K562 (cell line): ENCODE measurements around the gene L3MBTL1. TPM values are rescaled to one million over a fixed set of nuclear protein-coding genes. Genes with fewer than 3 reads are reported as not detected.

ENCODE experiments used
- ATAC-seq: fragments of 200-7000 bp; cut with Tn5 transposase; 3 replicates; pipeline ENCODE4 v1.9.1; 2020; ENCODE audit warnings: moderate library complexity
- BruUV-seq: library from RNA; stranded (reverse); fragments of 400-500 nt; replicated peaks from 2 replicates; lab custom pipeline; 2021; lab: Mats Ljungman, UMichigan
- CTCF ChIA-PET: fragments of 300-600 bp; formaldehyde crosslinking; extraction: SDS; loops from one replicate; lab custom pipeline; 2021; ENCODE audit warnings: low intra/inter-chr PET ratio; lab: Yijun Ruan, JAX
- POLR2A ChIA-PET: fragments of 300-600, 350-650 bp; sonication (Branson Sonifier 250); formaldehyde crosslinking; extraction: SDS; loops from one replicate; lab custom pipeline; 2021; ENCODE audit warnings: antibody characterized with exemption, inconsistent platforms; lab: Yijun Ruan, JAX
- DNase-seq, 4 experiments: peaks; one replicate each; pipeline versions ENCODE4 v3.0.0 to v3.0.0-alpha.2; 2011 to 2018; ENCODE audit warnings: low spot score in 3 of 4, mixed read lengths in 3 of 4; ENCODE audit errors: extremely low read depth in 1 of 4
- FAIRE-seq: peaks from 2 replicates; lab custom pipeline; 2011; peaks lifted over from hg19 to GRCh38; lab: Jason Lieb, UNC
- H2AFZ ChIP-seq: 2 replicates; pipeline ENCODE4 v1.6.0; 2011; ENCODE audit warnings: low read depth, low read length, control low read depth, inconsistent platforms
- H3K27ac ChIP-seq: fragments of 200-600 bp; 3 replicates; pipeline ENCODE4 v1.8.0; 2011; ENCODE audit warnings: low read depth, mild to moderate bottlenecking, control low read depth, inconsistent platforms, low read length, moderate library complexity, mixed read lengths; ENCODE audit errors: extremely low read depth
- H3K27me3 ChIP-seq, 2 experiments: fragments of 300-600 bp in 1 of 2; 2 replicates in 1 of 2; 3 replicates in 1 of 2; pipeline versions ENCODE4 v1.6.0 to v1.8.0; 2011; ENCODE audit warnings: inconsistent platforms in 2 of 2, low read length in 2 of 2, mild to moderate bottlenecking in 1 of 2, mixed read lengths in 1 of 2, moderate library complexity in 1 of 2; ENCODE audit not compliant: control insufficient read depth in 2 of 2, insufficient read depth in 2 of 2
- H3K36me3 ChIP-seq: fragments of 300-600 bp; 3 replicates; pipeline ENCODE4 v1.8.0; 2011; ENCODE audit warnings: mild to moderate bottlenecking, low read length, inconsistent platforms; ENCODE audit not compliant: control insufficient read depth, insufficient read depth
- H3K4me1 ChIP-seq, 2 experiments: fragments of 200-600 bp in 1 of 2; replicated peaks in 1 of 2; 2 replicates in 1 of 2; 3 replicates in 1 of 2; pipeline versions ENCODE4 v1.5.1 to v1.8.0; 2011; ENCODE audit warnings: inconsistent platforms in 2 of 2, low read length in 2 of 2, mild to moderate bottlenecking in 1 of 2, mixed read lengths in 1 of 2, moderate library complexity in 1 of 2; ENCODE audit not compliant: control insufficient read depth in 2 of 2, insufficient read depth in 2 of 2
- H3K4me2 ChIP-seq: 2 replicates; pipeline ENCODE4 v1.6.1; 2011; ENCODE audit warnings: low read length, control low read depth, inconsistent platforms, mixed read lengths; ENCODE audit not compliant: insufficient read depth
- H3K4me3 ChIP-seq: fragments of 200-600 bp; sonication (generic), shearing (Covaris generic); 2 replicates; pipeline ENCODE4 v1.5.1; 2016; ENCODE audit warnings: control low read depth, inconsistent platforms
- H3K79me2 ChIP-seq: fragments of 200-600 bp; 3 replicates; pipeline ENCODE4 v1.8.0; 2011; ENCODE audit warnings: low read length, inconsistent platforms; ENCODE audit not compliant: control insufficient read depth, insufficient read depth
- H3K9ac ChIP-seq, 2 experiments: 2 replicates each; pipeline versions ENCODE4 v1.6.0 to v1.6.1; 2011; ENCODE audit warnings: low read depth in 2 of 2, low read length in 2 of 2, control low read depth in 1 of 2, inconsistent platforms in 1 of 2, mild to moderate bottlenecking in 1 of 2, mixed read lengths in 1 of 2; ENCODE audit not compliant: insufficient read depth in 1 of 2
- H3K9me1 ChIP-seq: one replicate; pipeline ENCODE4 v1.6.0; 2011; ENCODE audit warnings: inconsistent platforms, mild to moderate bottlenecking, low read length, moderate library complexity; ENCODE audit not compliant: control insufficient read depth, insufficient read depth
- H3K9me3 ChIP-seq: replicated peaks from 2 replicates; pipeline ENCODE4 v1.5.1; 2011; ENCODE audit warnings: low read depth, low read length, inconsistent platforms; ENCODE audit not compliant: control insufficient read depth, insufficient read depth
- H4K20me1 ChIP-seq: replicated peaks from 2 replicates; pipeline ENCODE4 v1.6.1; 2011; ENCODE audit warnings: low read length, inconsistent platforms, mixed read lengths; ENCODE audit not compliant: control insufficient read depth, insufficient read depth
- CHCHD3 ChIP-seq: fragments of 250-450 bp; sonication (Bioruptor Pico); IDR thresholded peaks from 2 replicates; pipeline ENCODE4 v2.1.2; 2022; ENCODE audit warnings: mild to moderate bottlenecking
- HMGN3 ChIP-seq: IDR thresholded peaks from 2 replicates; pipeline ENCODE4 v1.6.1; 2011; ENCODE audit warnings: borderline replicate concordance, low read depth, mild to moderate bottlenecking, mixed read lengths, low read length; ENCODE audit not compliant: insufficient read length; ENCODE audit errors: extremely low read depth
- MAFF ChIP-seq: IDR thresholded peaks from 2 replicates; pipeline ENCODE4 v1.6.1; 2012; ENCODE audit warnings: low read length, improper control_type of control experiment
- MEIS2 ChIP-seq: fragments of 450-650 bp; IDR thresholded peaks from 2 replicates; pipeline ENCODE4 v1.6.1; 2014; ENCODE audit warnings: mild to moderate bottlenecking; ENCODE audit not compliant: partially characterized antibody
- POLR2G ChIP-seq: fragments of 200-400 bp; formaldehyde crosslinking; IDR thresholded peaks from 2 replicates; pipeline ENCODE4 v1.6.1; 2017; ENCODE audit warnings: low read depth, mild to moderate bottlenecking, antibody characterized with exemption, low read length, moderate library complexity
- PTBP1 ChIP-seq: fragments of 200-400 bp; formaldehyde crosslinking; IDR thresholded peaks from 2 replicates; pipeline ENCODE4 v1.6.1; 2017; ENCODE audit warnings: low read depth, low read length
- SMARCB1 ChIP-seq: IDR thresholded peaks from 2 replicates; pipeline ENCODE4 v1.6.1; 2011; ENCODE audit warnings: improper control_type of control experiment, low read depth; ENCODE audit not compliant: insufficient read length
- XRCC4 ChIP-seq: IDR thresholded peaks from one replicate; pipeline ENCODE4 v1.6.1; 2011; ENCODE audit not compliant: insufficient read depth, insufficient read length; ENCODE audit errors: extremely low read depth
- ZBTB9 ChIP-seq: fragments of 450-650 bp; formaldehyde crosslinking; IDR thresholded peaks from 2 replicates; pipeline ENCODE4 v1.4.0; 2020; ENCODE audit warnings: mild to moderate bottlenecking, moderate library complexity
- ZNF143 ChIP-seq: sonication (generic); formaldehyde crosslinking; IDR thresholded peaks from 2 replicates; pipeline ENCODE4 v1.9.0; 2022; ENCODE audit warnings: mild to moderate bottlenecking, missing genetic modification reagents
- ZNF592 ChIP-seq: fragments of 450-650 bp; IDR thresholded peaks from 2 replicates; pipeline ENCODE4 v1.6.1; 2017; ENCODE audit warnings: antibody characterized with exemption, mild to moderate bottlenecking
- WGBS: fragments of 100-300 bp; shearing (Covaris generic); methylation state at CpG from one replicate; pipeline ENCODE4 v1.1.6; 2016; ENCODE audit warnings: low coverage, mixed read lengths; ENCODE audit not compliant: insufficient coverage; ENCODE audit errors: missing lambda C conversion rate; 5-methylcytosine and 5-hydroxymethylcytosine counted together
- in situ Hi-C: fragments of 300-500 bp; cut with MboI; formaldehyde crosslinking; loops from 4 replicates; pipeline ENCODE4 v1.15.0; 2018; ENCODE audit warnings: inconsistent platforms, mixed read lengths
- intact Hi-C: fragments of 100-400 bp; cut with micrococcal nuclease; formaldehyde crosslinking; loops from 2 replicates; pipeline ENCODE4 v1.14.2; 2022
- polyA plus RNA-seq, 8 experiments: library from polyadenylated mRNA; depleted of rRNA in 4 of 8; stranded (reverse) in 5 of 8; unstranded in 3 of 8; fragments of >200 nt; fragmentation: Nextera tagmentation in 2 of 8; fragmentation: Illumina TruSeq in 1 of 8; extraction: Ambion mirVana in 2 of 8; extraction: Trizol in 1 of 8; gene quantifications; 2 replicates each; pipeline versions ENCODE4 v1.2.1 to v1.2.3, GENCODE V29; 2011 to 2014; ENCODE audit warnings: inconsistent platforms in 1 of 8, missing spikeins in 1 of 8
- total RNA-seq, 7 experiments: library from RNA; depleted of rRNA in 6 of 7; stranded (reverse); fragments of >200 nt in 6 of 7; fragmentation: Illumina TruSeq in 2 of 7; extraction: Trizol in 2 of 7; gene quantifications; 2 replicates each; pipeline versions ENCODE4 v1.2.1 to v1.2.3, GENCODE V29; 2011 to 2021; ENCODE audit warnings: low replicate concordance in 1 of 7
- TF ChIP-seq, protein P1 (sequence below), 2 experiments: IDR thresholded peaks in 1 of 2; conservative IDR thresholded peaks in 1 of 2; 2 replicates each; pipeline ENCODE4 v1.6.1; 2016; ENCODE audit warnings: low read depth in 2 of 2, mild to moderate bottlenecking in 1 of 2, missing compliant biosample characterization in 1 of 2, missing genetic modification characterization in 1 of 2, moderate library complexity in 1 of 2

Gene L3MBTL1
- total and polyA plus RNA-seq, 9 of the 15 experiments (the other 6 are each of a cell fraction or from before 2014, with no cell fraction given), result 0.77 to 10.0 (median 4.4) TPM

GRCh38 chr20:43558412-43559146, 51.1 kb downstream of the L3MBTL1 start, which contains the start of gene SGK2:
TSS of gene SGK2 (plus strand) at chr20:43559027. CDS start at chr20:43566496, 7,469 bp downstream.
- in situ Hi-C loops, result no loop called here
- no peak for TF ChIP-seq HMGN3
- TF ChIP-seq ZNF592, result 0 out of 2 replicates have a peak, but pooled peaks have one; percentile 50
- TF ChIP-seq ZBTB9 (CRISPR knock-in tag), result no peak
- TF ChIP-seq ZNF143 (CRISPR knock-in tag), result no peak
- TF ChIP-seq CHCHD3, result no peak
- TF ChIP-seq POLR2G, result no peak
- no peak for TF ChIP-seq SMARCB1
- TF ChIP-seq, protein P1, sequence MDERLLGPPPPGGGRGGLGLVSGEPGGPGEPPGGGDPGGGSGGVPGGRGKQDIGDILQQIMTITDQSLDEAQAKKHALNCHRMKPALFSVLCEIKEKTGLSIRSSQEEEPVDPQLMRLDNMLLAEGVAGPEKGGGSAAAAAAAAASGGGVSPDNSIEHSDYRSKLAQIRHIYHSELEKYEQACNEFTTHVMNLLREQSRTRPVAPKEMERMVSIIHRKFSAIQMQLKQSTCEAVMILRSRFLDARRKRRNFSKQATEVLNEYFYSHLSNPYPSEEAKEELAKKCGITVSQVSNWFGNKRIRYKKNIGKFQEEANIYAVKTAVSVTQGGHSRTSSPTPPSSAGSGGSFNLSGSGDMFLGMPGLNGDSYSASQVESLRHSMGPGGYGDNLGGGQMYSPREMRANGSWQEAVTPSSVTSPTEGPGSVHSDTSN (CRISPR knock-in tag; IDR thresholded peaks at IDR 0.05; ENCODE audit: low read depth), result no peak
- TF ChIP-seq, protein P1 (tag; conservative IDR thresholded peaks at IDR 0.05; ENCODE audit: low read depth), result no peak
- peak; percentile 72 for TF ChIP-seq MAFF
- peak; percentile 11 for TF ChIP-seq MEIS2
- no peak for TF ChIP-seq XRCC4
- TF ChIP-seq PTBP1, result no peak

More at GRCh38 chr20:43558412-43559146, 51.1 kb downstream of the L3MBTL1 start, which contains the start of gene SGK2:
- peak within 1 kb of the TSS; percentile 20; the same call in 2 of the 3 replicates for H3K27ac ChIP-seq
- H3K27me3 ChIP-seq, result no peaks in the 10 kb centered on the region
- peak within 1 kb of the TSS; percentile 87 for H2AFZ ChIP-seq
- H3K9ac ChIP-seq, result peak within 1 kb of the TSS; percentile 1 to 76
- H3K4me1 ChIP-seq, result peaks cover 23 to 26% of the 10 kb centered on the region in 2 experiments
- peak within 1 kb of the TSS; percentile 52; the same call in 1 of the 2 replicates for H3K4me2 ChIP-seq
- peak; percentile 49 to 77 (median 56) for DNase-seq
- ChIA-PET CTCF (no interaction called here), POLR2A (interaction anchor here (0.6 to 4.9 kb wide), 8 partner anchors 8 to 101 kb away, joined by 3 to 24 read pairs (median 3); partner anchors contain the start of gene SRSF6)
- no peaks in the 10 kb centered on the region for H3K79me2 ChIP-seq
- peak; percentile 74 for FAIRE-seq
- no peaks in the 10 kb centered on the region for H3K36me3 ChIP-seq
- no TSS peak for BruUV-seq
- 35% methylated on average over 12 of the region's 12 CpGs for WGBS
- no peaks in the 10 kb centered on the region for H3K9me1 ChIP-seq
- ATAC-seq, result peak; percentile 81
- H4K20me1 ChIP-seq, result no peaks in the 10 kb centered on the region
- no peaks in the 10 kb centered on the region for H3K9me3 ChIP-seq
- no peak within 1 kb of the TSS for H3K4me3 ChIP-seq
- intact Hi-C loops, result no loop called here
